Keratinocyte (primary cell): ENCODE data around the gene TAOK1. TPM values are rescaled to one million over a fixed set of nuclear protein-coding genes. Genes with fewer than 3 reads are reported as not detected.
A peak's percentile ranks its signal among the peaks of the same experiment; 100 is the strongest.

ENCODE experiments used
- DNase-seq: peaks from one replicate; pipeline ENCODE4 v3.0.0-alpha.2; 2011; ENCODE audit warnings: low read depth, missing footprints, low spot score
- FAIRE-seq: peaks from 2 replicates; lab custom pipeline; 2011; peaks lifted over from hg19 to GRCh38; lab: Jason Lieb, UNC
- H2AFZ ChIP-seq: 2 replicates; pipeline ENCODE4 v1.6.0; 2012; ENCODE audit warnings: low read length, control low read depth, inconsistent platforms; ENCODE audit not compliant: control insufficient read depth
- H3K27ac ChIP-seq: 2 replicates; pipeline ENCODE4 v1.5.1; 2011; ENCODE audit warnings: low read length; ENCODE audit not compliant: control insufficient read depth, insufficient read depth
- H3K27me3 ChIP-seq: 3 replicates; pipeline ENCODE4 v1.6.0; 2011; ENCODE audit warnings: low read length; ENCODE audit not compliant: control insufficient read depth, insufficient read depth; ENCODE audit errors: extremely low read depth
- H3K36me3 ChIP-seq, 2 experiments: 2 replicates in 1 of 2; 3 replicates in 1 of 2; pipeline ENCODE4 v1.5.1; 2011; ENCODE audit warnings: low read length in 2 of 2, mild to moderate bottlenecking in 1 of 2; ENCODE audit not compliant: control insufficient read depth in 2 of 2, insufficient read depth in 2 of 2; ENCODE audit errors: extremely low read depth in 1 of 2
- H3K4me1 ChIP-seq: 3 replicates; pipeline ENCODE4 v1.5.1; 2011; ENCODE audit warnings: low read length; ENCODE audit not compliant: control insufficient read depth, insufficient read depth; ENCODE audit errors: extremely low read depth
- H3K4me2 ChIP-seq: 3 replicates; pipeline ENCODE4 v1.6.0; 2011; ENCODE audit warnings: low read depth, low read length; ENCODE audit not compliant: control insufficient read depth, insufficient read depth; ENCODE audit errors: extremely low read depth
- H3K4me3 ChIP-seq, 3 experiments: fragments of 200-600 bp in 1 of 3; sonication (generic) in 1 of 3; 2 replicates in 2 of 3; 3 replicates in 1 of 3; pipeline ENCODE4 v1.5.1; 2011 to 2016; ENCODE audit warnings: low read length in 3 of 3, mild to moderate bottlenecking in 3 of 3, control low read depth in 2 of 3, inconsistent platforms in 1 of 3, low read depth in 1 of 3, mixed read lengths in 1 of 3, mixed run types in 1 of 3, moderate library complexity in 1 of 3; ENCODE audit not compliant: control insufficient read depth in 2 of 3, insufficient read depth in 2 of 3; ENCODE audit errors: extremely low read depth in 1 of 3
- H3K79me2 ChIP-seq: 2 replicates; pipeline ENCODE4 v1.6.0; 2012; ENCODE audit warnings: low read length; ENCODE audit not compliant: control insufficient read depth, insufficient read depth
- H3K9ac ChIP-seq: 3 replicates; pipeline ENCODE4 v1.6.0; 2011; ENCODE audit warnings: low read length; ENCODE audit not compliant: control insufficient read depth, insufficient read depth; ENCODE audit errors: extremely low read depth
- H3K9me1 ChIP-seq: 3 replicates; pipeline ENCODE4 v1.6.0; 2011; ENCODE audit warnings: low read length; ENCODE audit not compliant: control insufficient read depth, insufficient read depth; ENCODE audit errors: extremely low read depth
- H3K9me3 ChIP-seq: 2 replicates; pipeline ENCODE4 v1.5.1; 2012; ENCODE audit warnings: low read depth, low read length; ENCODE audit not compliant: control insufficient read depth
- H4K20me1 ChIP-seq: 3 replicates; pipeline ENCODE4 v1.6.0; 2011; ENCODE audit warnings: low read length; ENCODE audit not compliant: control insufficient read depth, insufficient read depth; ENCODE audit errors: extremely low read depth
- EZH2 ChIP-seq: IDR thresholded peaks from one replicate; pipeline ENCODE4 v1.6.1; 2012; ENCODE audit warnings: inconsistent platforms, mild to moderate bottlenecking, low read length, moderate library complexity
- dilution Hi-C: fragments of 300-500 bp; cut with MboI; formaldehyde crosslinking; loops from one replicate; pipeline ENCODE4 v1.7.0; 2020; ENCODE audit warnings: low sequenced_read_pairs; ENCODE audit not compliant: extremely low pct_ligation_motif_present
- polyA plus RNA-seq, 5 experiments: library from polyadenylated mRNA; depleted of rRNA in 3 of 5; stranded (reverse) in 3 of 5; stranded (forward) in 1 of 5; unstranded in 1 of 5; fragments of >200 nt; gene quantifications; 1 replicate in 1 of 5; 2 replicates in 3 of 5; 3 replicates in 1 of 5; pipeline versions ENCODE4 v1.2.1 to v1.2.3, GENCODE V29; 2011 to 2012; ENCODE audit warnings: missing spikeins in 2 of 5, low read depth in 1 of 5, low replicate concordance in 1 of 5
- TF ChIP-seq, protein P1 (sequence below), 3 experiments: IDR thresholded peaks in 1 of 3; conservative IDR thresholded peaks in 1 of 3; optimal IDR thresholded peaks in 1 of 3; 2 replicates in 2 of 3; 3 replicates in 1 of 3; pipeline versions ENCODE3 to v1.5.1; 2011; ENCODE audit warnings: low read length in 3 of 3, mild to moderate bottlenecking in 3 of 3, moderate library complexity in 2 of 3, control low read depth in 1 of 3, inconsistent platforms in 1 of 3; ENCODE audit not compliant: insufficient read depth in 2 of 3; ENCODE audit errors: extremely low read depth in 1 of 3

TAOK1 gene
- polyA plus RNA-seq, 1 donor (not counting 4 experiments of a cell fraction or from before 2014, with no cell fraction given) = 26.7 TPM

GRCh38 chr17:29368926-29369325, 21.2 kb upstream of the TAOK1 start:
- no peak overlapping the region for H3K4me3 ChIP-seq
- no peaks in the 10 kb centered on the region for H3K79me2 ChIP-seq
- no peaks in the 10 kb centered on the region for H3K4me1 ChIP-seq
- dilution Hi-C loops = no loop called here
- DNase-seq = no peak
- no peak overlapping the region for H3K9ac ChIP-seq
- H3K36me3 ChIP-seq = no peaks in the 10 kb centered on the region
- TF ChIP-seq, protein P1, sequence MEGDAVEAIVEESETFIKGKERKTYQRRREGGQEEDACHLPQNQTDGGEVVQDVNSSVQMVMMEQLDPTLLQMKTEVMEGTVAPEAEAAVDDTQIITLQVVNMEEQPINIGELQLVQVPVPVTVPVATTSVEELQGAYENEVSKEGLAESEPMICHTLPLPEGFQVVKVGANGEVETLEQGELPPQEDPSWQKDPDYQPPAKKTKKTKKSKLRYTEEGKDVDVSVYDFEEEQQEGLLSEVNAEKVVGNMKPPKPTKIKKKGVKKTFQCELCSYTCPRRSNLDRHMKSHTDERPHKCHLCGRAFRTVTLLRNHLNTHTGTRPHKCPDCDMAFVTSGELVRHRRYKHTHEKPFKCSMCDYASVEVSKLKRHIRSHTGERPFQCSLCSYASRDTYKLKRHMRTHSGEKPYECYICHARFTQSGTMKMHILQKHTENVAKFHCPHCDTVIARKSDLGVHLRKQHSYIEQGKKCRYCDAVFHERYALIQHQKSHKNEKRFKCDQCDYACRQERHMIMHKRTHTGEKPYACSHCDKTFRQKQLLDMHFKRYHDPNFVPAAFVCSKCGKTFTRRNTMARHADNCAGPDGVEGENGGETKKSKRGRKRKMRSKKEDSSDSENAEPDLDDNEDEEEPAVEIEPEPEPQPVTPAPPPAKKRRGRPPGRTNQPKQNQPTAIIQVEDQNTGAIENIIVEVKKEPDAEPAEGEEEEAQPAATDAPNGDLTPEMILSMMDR (optimal IDR thresholded peaks at IDR 0.05 in 1 of 3, IDR thresholded peaks at IDR 0.05 in 1 of 3, conservative IDR thresholded peaks at IDR 0.05 in 1 of 3; ENCODE audit: extremely low read depth in 1 of 3, insufficient read depth in 2 of 3, low read length in 3 of 3) = no peak
- TF ChIP-seq EZH2 = no peak
- no peaks in the 10 kb centered on the region for H3K9me3 ChIP-seq
- FAIRE-seq = no peak
- H2AFZ ChIP-seq = no peak overlapping the region
- no peak overlapping the region for H3K4me2 ChIP-seq
- H4K20me1 ChIP-seq = no peaks in the 10 kb centered on the region
- no peak overlapping the region for H3K27ac ChIP-seq
- no peaks in the 10 kb centered on the region for H3K27me3 ChIP-seq
- no peaks in the 10 kb centered on the region for H3K9me1 ChIP-seq

DNA sequence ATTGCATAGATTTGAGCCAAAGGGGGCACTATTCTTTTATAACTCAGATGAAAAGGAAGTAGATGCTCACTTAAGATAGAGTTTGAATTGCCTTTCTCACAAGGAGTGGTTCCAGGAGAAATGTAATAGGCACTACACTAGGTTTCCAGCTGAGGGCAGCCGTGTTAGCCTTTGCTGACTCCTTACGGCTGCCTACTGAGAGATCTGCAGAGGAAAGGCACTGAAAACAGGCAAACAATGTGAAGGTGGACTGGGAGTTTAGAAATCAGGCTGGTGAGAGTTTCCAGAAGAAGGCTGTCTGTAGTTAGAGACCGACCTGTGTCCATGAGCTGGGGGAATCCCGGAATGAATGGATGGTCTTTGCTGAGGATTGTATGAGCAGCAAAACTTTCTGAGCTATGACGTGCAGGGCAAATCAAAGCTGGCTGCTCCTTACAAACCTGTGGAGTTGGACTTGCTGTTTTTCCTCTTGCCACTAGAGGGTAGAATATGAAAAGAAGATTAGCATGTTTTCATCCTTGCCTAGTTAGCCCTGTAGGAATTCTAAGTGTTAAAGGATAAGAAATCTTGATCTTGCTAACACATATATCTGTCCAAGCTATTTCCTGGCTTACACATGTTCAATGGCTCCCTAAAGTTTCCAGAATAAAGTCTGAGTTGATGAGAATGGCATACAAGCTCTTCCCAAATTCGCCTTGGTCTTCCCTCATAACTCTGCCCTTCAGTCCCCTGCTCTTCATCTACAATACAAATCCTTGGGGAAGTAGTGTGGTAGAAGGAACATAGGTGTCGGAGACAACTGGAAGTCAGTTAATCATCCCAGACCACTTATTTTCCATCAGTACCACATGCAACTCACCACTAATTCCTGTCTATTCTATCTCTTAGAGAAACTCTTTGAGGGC, 20.1 kb upstream of the TAOK1 start:
- FAIRE-seq (peak; percentile 93), DNase-seq (peak; percentile 33)
- dilution Hi-C loops = no loop called here
- H3K4me2 ChIP-seq = peak overlapping the region; percentile 73
- peak overlapping the region; percentile 16 for H3K9ac ChIP-seq
- no peaks in the 10 kb centered on the region for H3K36me3 ChIP-seq
- peak overlapping the region in 1 of 3 experiments; percentile 18 for H3K4me3 ChIP-seq
- H3K9me3 ChIP-seq = no peaks in the 10 kb centered on the region
- TF ChIP-seq, protein P1 (optimal IDR thresholded peaks at IDR 0.05 in 1 of 3, IDR thresholded peaks at IDR 0.05 in 1 of 3, conservative IDR thresholded peaks at IDR 0.05 in 1 of 3; ENCODE audit: extremely low read depth in 1 of 3, insufficient read depth in 2 of 3, low read length in 3 of 3) = peak; percentile 54 to 72 (median 68)
- TF ChIP-seq EZH2 = no peak
- H4K20me1 ChIP-seq = no peaks in the 10 kb centered on the region
- H3K27ac ChIP-seq = no peak overlapping the region
- H3K9me1 ChIP-seq = no peaks in the 10 kb centered on the region
- H2AFZ ChIP-seq = peak overlapping the region; percentile 89
- H3K4me1 ChIP-seq = no peaks in the 10 kb centered on the region
- no peaks in the 10 kb centered on the region for H3K27me3 ChIP-seq
- no peaks in the 10 kb centered on the region for H3K79me2 ChIP-seq
